ENCODE results near the gene FATE1.

- TF ChIP-seq REST (IDR thresholded peaks at IDR 0.05; ENCODE audit: insufficient replicate concordance, low read depth) = no peak
- no peak for TF ChIP-seq CTCF (IDR thresholded peaks at IDR 0.05; ENCODE audit: insufficient read depth, low read length)
- TF ChIP-seq POLR2AphosphoS5 (IDR thresholded peaks at IDR 0.05; ENCODE audit: low read depth) = no peak
- no peak for TF ChIP-seq GABPA (IDR thresholded peaks at IDR 0.05; ENCODE audit: low read depth)
Measured at GRCh38 chrX:151708821-151709220, 7.0 kb upstream of the FATE1 start.
